CD4-positive, alpha-beta T cell treated with Interleukin-15 for 4 hours (primary cell): Measurements from ENCODE around the gene POLR3E.

Experiments
- DNase-seq: peaks from one replicate; pipeline ENCODE4 v3.0.0-alpha.2; 2020; ENCODE audit warnings: low spot score

POLR3E gene

GRCh38 chr16:22317001-22317530 is 19.9 kb downstream of the POLR3E start:
- DNase-seq: no peak

- DNase-seq: no peak
Observed at GRCh38 chr16:22317625-22318024, 20.4 kb downstream of the POLR3E start.

- peak; percentile 64 for DNase-seq
Observed at GRCh38 chr16:22318690-22319358, 21.6 kb downstream of the POLR3E start.

- no peak for DNase-seq
Observed at GRCh38 chr16:22320572-22321339, 23.5 kb downstream of the POLR3E start.

GRCh38 chr16:22321340-22322001 is 24.3 kb downstream of the POLR3E start:
- DNase-seq: peak; percentile 71

- DNase-seq: no peak
Observed at GRCh38 chr16:22322021-22322471, 24.8 kb downstream of the POLR3E start.

- DNase-seq: no peak
Observed at GRCh38 chr16:22322741-22323140, 25.5 kb downstream of the POLR3E start.

- DNase-seq: no peak
Observed at GRCh38 chr16:22323173-22323958, 26.2 kb downstream of the POLR3E start.

- DNase-seq: no peak
Observed at GRCh38 chr16:22323959-22324786, 27.0 kb downstream of the POLR3E start.

- no peak for DNase-seq
Observed at GRCh38 chr16:22324787-22325597, 27.8 kb downstream of the POLR3E start.

GRCh38 chr16:22325598-22326368 is 28.6 kb downstream of the POLR3E start:
- no peak for DNase-seq

GRCh38 chr16:22326369-22326652 is 29.1 kb downstream of the POLR3E start:
- no peak for DNase-seq

- DNase-seq: no peak
Observed at GRCh38 chr16:22326771-22327445, 29.7 kb downstream of the POLR3E start.

GRCh38 chr16:22327446-22327775 is 30.2 kb downstream of the POLR3E start:
- DNase-seq: no peak

GRCh38 chr16:22328081-22328725 is 31.0 kb downstream of the POLR3E start:
- DNase-seq: no peak

- no peak for DNase-seq
Observed at GRCh38 chr16:22329199-22329695, 32.0 kb downstream of the POLR3E start.

- DNase-seq: no peak
Observed at GRCh38 chr16:22330326-22330725, 33.1 kb downstream of the POLR3E start.

- DNase-seq: no peak
Observed at GRCh38 chr16:22333457-22333994, 36.3 kb downstream of the POLR3E start.
